Fibroblast of lung (primary cell): ENCODE measurements around the gene TLR10.
A peak's percentile ranks its signal among the peaks of the same experiment; 100 is the strongest.

Experiments
- EZH2 ChIP-seq: IDR thresholded peaks from 2 replicates; pipeline ENCODE4 v1.5.1; 2012; ENCODE audit warnings: low read length, control low read depth, mild to moderate bottlenecking; ENCODE audit errors: missing control alignments
- TF ChIP-seq, protein P1 (sequence below), 2 donors: IDR thresholded peaks in 1 of 2; conservative IDR thresholded peaks in 1 of 2; 1 replicate in 1 of 2; 2 replicates in 1 of 2; pipeline ENCODE4 v1.5.1; 2011 to 2012; ENCODE audit warnings: low read length in 2 of 2, control low read depth in 1 of 2, inconsistent platforms in 1 of 2, low read depth in 1 of 2, mild to moderate bottlenecking in 1 of 2

DNA sequence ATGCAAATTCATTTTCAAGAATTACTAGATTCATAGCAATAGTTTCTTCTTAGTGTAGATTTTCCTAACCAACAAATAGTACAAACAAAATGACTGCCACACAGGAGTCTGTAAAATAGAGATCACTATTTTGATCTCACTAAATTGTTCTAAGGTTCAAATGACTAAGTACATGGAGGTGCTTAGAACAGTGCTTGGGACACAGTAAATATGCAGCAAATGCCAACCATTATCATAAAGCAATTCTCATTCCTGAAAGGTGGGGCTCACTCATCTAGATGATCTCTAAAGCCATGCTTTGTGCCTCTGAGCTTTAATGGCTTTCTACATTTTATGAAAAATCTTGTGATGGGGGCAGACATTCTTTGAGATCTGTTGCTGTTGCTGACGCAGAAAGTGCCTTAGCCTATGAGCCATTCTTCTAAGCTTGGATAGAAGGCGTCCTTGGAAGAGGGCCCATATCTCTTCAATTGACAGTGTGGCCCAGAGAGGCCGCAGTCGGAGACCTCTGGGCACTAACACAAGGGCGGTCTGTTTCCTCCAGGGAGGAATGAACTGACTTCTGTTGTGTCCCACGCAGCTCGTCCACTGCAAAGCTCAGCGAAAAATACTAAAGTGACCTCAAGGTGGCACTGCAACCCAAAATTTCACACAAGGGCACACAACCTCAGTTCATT is 23.5 kb downstream of the TLR10 start:
- TF ChIP-seq, protein P1, sequence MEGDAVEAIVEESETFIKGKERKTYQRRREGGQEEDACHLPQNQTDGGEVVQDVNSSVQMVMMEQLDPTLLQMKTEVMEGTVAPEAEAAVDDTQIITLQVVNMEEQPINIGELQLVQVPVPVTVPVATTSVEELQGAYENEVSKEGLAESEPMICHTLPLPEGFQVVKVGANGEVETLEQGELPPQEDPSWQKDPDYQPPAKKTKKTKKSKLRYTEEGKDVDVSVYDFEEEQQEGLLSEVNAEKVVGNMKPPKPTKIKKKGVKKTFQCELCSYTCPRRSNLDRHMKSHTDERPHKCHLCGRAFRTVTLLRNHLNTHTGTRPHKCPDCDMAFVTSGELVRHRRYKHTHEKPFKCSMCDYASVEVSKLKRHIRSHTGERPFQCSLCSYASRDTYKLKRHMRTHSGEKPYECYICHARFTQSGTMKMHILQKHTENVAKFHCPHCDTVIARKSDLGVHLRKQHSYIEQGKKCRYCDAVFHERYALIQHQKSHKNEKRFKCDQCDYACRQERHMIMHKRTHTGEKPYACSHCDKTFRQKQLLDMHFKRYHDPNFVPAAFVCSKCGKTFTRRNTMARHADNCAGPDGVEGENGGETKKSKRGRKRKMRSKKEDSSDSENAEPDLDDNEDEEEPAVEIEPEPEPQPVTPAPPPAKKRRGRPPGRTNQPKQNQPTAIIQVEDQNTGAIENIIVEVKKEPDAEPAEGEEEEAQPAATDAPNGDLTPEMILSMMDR (conservative IDR thresholded peaks at IDR 0.05 in 1 of 2, IDR thresholded peaks at IDR 0.05 in 1 of 2; ENCODE audit: low read depth in 1 of 2, low read length in 2 of 2): peak; percentile 51 to 52
- TF ChIP-seq EZH2: no peak
